Activated naive CD4-positive, alpha-beta T cell treated with Interleukin-2 at 50 U/mL for 16 hours (primary cell): ENCODE measurements around the gene LEAP2.
A peak's percentile ranks its signal among the peaks of the same experiment; 100 is the strongest.
"Not testable (repeated sequence)": the region's sequence is repeated elsewhere in the genome, so short reads cannot be mapped to it uniquely, and the experiment has no call there.

Experiments used
- DNase-seq: peaks from one replicate; pipeline ENCODE4 v3.0.0-alpha.2; 2020

Gene LEAP2

GRCh38 chr5:132841305-132841704 lies 32.2 kb upstream of the LEAP2 start:
- no peak for DNase-seq

GRCh38 chr5:132848270-132848669 lies 25.2 kb upstream of the LEAP2 start:
- DNase-seq: no peak

GRCh38 chr5:132849347-132849746 lies 24.1 kb upstream of the LEAP2 start:
- no peak for DNase-seq

GRCh38 chr5:132850066-132850465 lies 23.4 kb upstream of the LEAP2 start:
- DNase-seq: no peak

GRCh38 chr5:132853323-132853722 lies 20.1 kb upstream of the LEAP2 start:
- no peak for DNase-seq

GRCh38 chr5:132853790-132854189 lies 19.7 kb upstream of the LEAP2 start:
- no peak for DNase-seq

- DNase-seq: no peak
Observed at GRCh38 chr5:132854301-132854700, 19.2 kb upstream of the LEAP2 start.

- DNase-seq: not testable (repeated sequence)
Observed at GRCh38 chr5:132854992-132855391, 18.5 kb upstream of the LEAP2 start.

GRCh38 chr5:132856011-132856410 lies 17.5 kb upstream of the LEAP2 start:
- no peak for DNase-seq

- no peak for DNase-seq
Observed at GRCh38 chr5:132859889-132860437, 13.5 kb upstream of the LEAP2 start.

- DNase-seq: no peak
Observed at GRCh38 chr5:132860742-132861141, 12.7 kb upstream of the LEAP2 start.

- no peak for DNase-seq
Observed at GRCh38 chr5:132865668-132866341, 7.7 kb upstream of the LEAP2 start.

- DNase-seq: peak; percentile 90
Observed at GRCh38 chr5:132866342-132867045, 7.0 kb upstream of the LEAP2 start, which contains the start of the genes GDF9 and UQCRQ. Gene GDF9, minus strand, starts transcription at chr5:132866469. Its CDS starts 1,936 bp downstream, at chr5:132864533. Gene UQCRQ, plus strand, starts transcription at chr5:132866642. Its CDS starts 240 bp downstream, at chr5:132866882.

- no peak for DNase-seq
Observed at GRCh38 chr5:132867046-132867451, 6.4 kb upstream of the LEAP2 start.

GRCh38 chr5:132868754-132869153 lies 4.7 kb upstream of the LEAP2 start:
- no peak for DNase-seq

- no peak for DNase-seq
Observed at GRCh38 chr5:132870801-132871200, 2.7 kb upstream of the LEAP2 start.

- no peak for DNase-seq
Observed at GRCh38 chr5:132871459-132872284, 1.8 kb upstream of the LEAP2 start.

GRCh38 chr5:132872788-132873118 lies 715 bp upstream of the LEAP2 start:
- no peak for DNase-seq

- DNase-seq: no peak
Observed at GRCh38 chr5:132873930-132874271, 433 bp downstream of the LEAP2 start.

- DNase-seq: no peak
Observed at GRCh38 chr5:132876020-132876759, 2.7 kb downstream of the LEAP2 start.

GRCh38 chr5:132877466-132877865 lies 4.0 kb downstream of the LEAP2 start:
- no peak for DNase-seq

GRCh38 chr5:132877938-132878337 lies 4.5 kb downstream of the LEAP2 start:
- DNase-seq: no peak
